ENCODE measurements around the gene CAPN2. TPM values are rescaled to one million over a fixed set of nuclear protein-coding genes. Genes with fewer than 3 reads are reported as not detected.
A peak's percentile ranks its signal among the peaks of the same experiment; 100 is the strongest.

CAPN2 gene
- total RNA-seq, 1 experiment from 2014 or later, result 459 TPM

DNA sequence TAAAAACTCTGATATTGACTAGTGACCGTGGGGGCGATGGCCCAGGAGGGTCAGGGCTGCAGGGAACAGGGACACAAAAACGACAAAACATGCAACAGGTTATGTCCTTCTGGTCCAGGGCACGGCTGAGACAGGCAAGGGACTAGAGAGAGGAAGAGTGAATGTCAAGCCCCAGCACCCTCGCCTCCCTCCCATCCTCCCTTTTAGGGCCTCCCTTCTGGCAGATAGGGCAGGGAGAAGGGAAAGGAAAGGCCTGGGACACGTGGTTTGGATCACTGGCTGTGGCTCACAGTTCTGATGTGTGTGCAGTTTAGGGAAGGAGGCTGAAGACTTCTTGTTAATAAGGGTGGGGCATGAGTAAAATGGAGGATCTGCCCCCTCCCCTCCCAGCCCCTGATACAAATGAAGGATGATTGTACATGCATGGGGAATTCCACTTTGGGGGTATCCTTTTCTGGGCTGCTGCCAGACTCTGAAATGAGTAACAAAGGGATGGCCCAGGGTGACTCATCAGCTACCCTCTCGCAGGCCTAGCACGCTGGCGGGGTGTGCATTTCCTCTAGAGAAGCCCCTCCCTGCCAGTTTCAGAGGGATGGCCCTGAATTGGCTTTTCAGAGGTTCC is 14.2 kb downstream of the CAPN2 start:
- no TSS peak for BruUV-seq (replicated peaks)
- Histone ChIP-seq H3F3A (ENCODE audit: insufficient read depth, low read depth) (peaks cover 45% of the 10 kb centered on the region), H2AFZ (no peak overlapping the region), H4K20me1 (ENCODE audit: insufficient read depth) (peaks cover 31% of the 10 kb centered on the region), H3K4me2 (peak overlapping the region; percentile 64), H3K27me3 (ENCODE audit: insufficient read depth, low read depth) (no peaks in the 10 kb centered on the region), H3K4me1 (replicated peaks; ENCODE audit: insufficient read depth) (peaks cover 62% of the 10 kb centered on the region), H3K79me2 (ENCODE audit: low read depth) (peaks cover 99% of the 10 kb centered on the region), H3K9me3 (ENCODE audit: insufficient read depth, low read depth) (no peaks in the 10 kb centered on the region), H3K36me3 (ENCODE audit: low read depth) (peaks cover 56% of the 10 kb centered on the region), H3K4me3 (no peak overlapping the region), H3K9me2 (ENCODE audit: insufficient read depth) (no peaks in the 10 kb centered on the region), H3K27ac (peak overlapping the region; percentile 55)
- DNase-seq, result peak; percentile 79 to 88
- ChIA-PET POLR2A (ENCODE audit: unreplicated experiment) (interaction anchor here (0.7 to 1.2 kb wide), 2 partner anchors 11 to 25 kb away, joined by 4 to 5 read pairs; no protein-coding TSS in a partner anchor), CTCF (interaction anchor here (1.3 kb wide), 1 partner anchor 13 kb away, joined by 13 read pairs; no protein-coding TSS in a partner anchor)
- intact Hi-C loops (cut with micrococcal nuclease; ENCODE audit: unreplicated experiment), result loop anchor here (2.0 kb wide), 1 partner anchor 26 kb away; no protein-coding TSS in a partner anchor
- TF ChIP-seq, protein P1, sequence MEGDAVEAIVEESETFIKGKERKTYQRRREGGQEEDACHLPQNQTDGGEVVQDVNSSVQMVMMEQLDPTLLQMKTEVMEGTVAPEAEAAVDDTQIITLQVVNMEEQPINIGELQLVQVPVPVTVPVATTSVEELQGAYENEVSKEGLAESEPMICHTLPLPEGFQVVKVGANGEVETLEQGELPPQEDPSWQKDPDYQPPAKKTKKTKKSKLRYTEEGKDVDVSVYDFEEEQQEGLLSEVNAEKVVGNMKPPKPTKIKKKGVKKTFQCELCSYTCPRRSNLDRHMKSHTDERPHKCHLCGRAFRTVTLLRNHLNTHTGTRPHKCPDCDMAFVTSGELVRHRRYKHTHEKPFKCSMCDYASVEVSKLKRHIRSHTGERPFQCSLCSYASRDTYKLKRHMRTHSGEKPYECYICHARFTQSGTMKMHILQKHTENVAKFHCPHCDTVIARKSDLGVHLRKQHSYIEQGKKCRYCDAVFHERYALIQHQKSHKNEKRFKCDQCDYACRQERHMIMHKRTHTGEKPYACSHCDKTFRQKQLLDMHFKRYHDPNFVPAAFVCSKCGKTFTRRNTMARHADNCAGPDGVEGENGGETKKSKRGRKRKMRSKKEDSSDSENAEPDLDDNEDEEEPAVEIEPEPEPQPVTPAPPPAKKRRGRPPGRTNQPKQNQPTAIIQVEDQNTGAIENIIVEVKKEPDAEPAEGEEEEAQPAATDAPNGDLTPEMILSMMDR (conservative IDR thresholded peaks at IDR 0.05), result no peak
- TF ChIP-seq EZH2 (IDR thresholded peaks at IDR 0.05; ENCODE audit: low read depth), result no peak

DNA sequence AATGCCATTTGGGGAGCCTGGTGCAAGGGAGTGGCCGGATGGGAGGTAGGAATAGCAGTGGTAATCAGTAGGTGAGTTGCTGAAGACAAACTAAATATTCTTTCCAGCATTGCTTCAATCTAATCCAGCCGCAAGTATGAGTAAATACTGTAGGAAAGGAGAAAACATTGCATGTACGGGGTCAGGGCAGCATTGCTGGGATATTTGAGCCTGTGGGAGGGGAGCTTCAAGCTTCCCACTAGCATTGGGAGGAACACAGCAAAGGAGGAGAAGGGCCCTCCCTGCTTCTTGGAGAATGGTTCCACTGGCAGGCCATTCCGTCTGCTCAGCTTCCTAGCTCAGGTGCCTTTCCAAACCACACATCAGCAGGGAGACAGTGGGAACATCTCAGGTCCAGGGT is 15.2 kb downstream of the CAPN2 start:
- Histone ChIP-seq H3K9me3 (ENCODE audit: insufficient read depth, low read depth) (no peaks in the 10 kb centered on the region), H3K79me2 (ENCODE audit: low read depth) (peaks cover 100% of the 10 kb centered on the region), H2AFZ (no peak overlapping the region), H3F3A (ENCODE audit: insufficient read depth, low read depth) (peaks cover 44% of the 10 kb centered on the region), H3K4me1 (replicated peaks; ENCODE audit: insufficient read depth) (peaks cover 61% of the 10 kb centered on the region), H3K9me2 (ENCODE audit: insufficient read depth) (no peaks in the 10 kb centered on the region), H3K4me3 (no peak overlapping the region), H3K4me2 (no peak overlapping the region), H3K27me3 (ENCODE audit: insufficient read depth, low read depth) (no peaks in the 10 kb centered on the region), H3K36me3 (ENCODE audit: low read depth) (peaks cover 52% of the 10 kb centered on the region), H4K20me1 (ENCODE audit: insufficient read depth) (peaks cover 35% of the 10 kb centered on the region), H3K27ac (no peak overlapping the region)
- BruUV-seq (replicated peaks), result no TSS peak
- intact Hi-C loops (cut with micrococcal nuclease; ENCODE audit: unreplicated experiment), result loop anchor here (2.0 kb wide), 1 partner anchor 27 kb away; no protein-coding TSS in a partner anchor
- ChIA-PET POLR2A (ENCODE audit: unreplicated experiment) (interaction anchor here (0.6 kb wide), 3 partner anchors 32 to 604 kb away, joined by 3 to 5 read pairs (median 5); no protein-coding TSS in a partner anchor), CTCF (interaction anchor here (0.5 kb wide), 1 partner anchor 12 kb away, joined by 4 read pairs; no protein-coding TSS in a partner anchor)
- no peak for TF ChIP-seq EZH2 (IDR thresholded peaks at IDR 0.05; ENCODE audit: low read depth)
- TF ChIP-seq, protein P1 (conservative IDR thresholded peaks at IDR 0.05), result no peak
- no peak for DNase-seq

DNA sequence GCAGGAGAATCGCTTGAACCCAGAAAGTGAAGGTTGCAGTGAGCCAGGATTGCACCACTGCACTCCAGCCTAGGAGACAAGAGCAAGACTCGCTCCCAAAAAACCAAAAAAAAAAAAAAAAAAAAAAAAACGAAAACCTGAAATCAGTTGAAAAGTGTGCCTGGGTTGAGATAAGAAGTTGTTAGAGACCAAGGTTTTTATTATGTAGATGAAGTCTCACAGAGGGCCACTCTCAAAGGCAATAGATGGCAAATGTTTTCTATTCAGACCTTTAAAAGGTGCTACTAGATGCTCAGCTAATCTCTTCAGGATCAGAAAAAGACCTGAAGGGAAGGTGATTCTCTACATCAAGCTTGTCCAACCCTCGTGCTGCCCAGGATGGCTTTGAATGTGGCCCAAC is 17.6 kb downstream of the CAPN2 start:
- peaks cover 42% of the 10 kb centered on the region for H3K36me3 ChIP-seq (ENCODE audit: low read depth)
- TF ChIP-seq, protein P1 (conservative IDR thresholded peaks at IDR 0.05), result no peak
- no peak for TF ChIP-seq EZH2 (IDR thresholded peaks at IDR 0.05; ENCODE audit: low read depth)
- no peak overlapping the region for H3K4me3 ChIP-seq
- CTCF ChIA-PET, result interaction anchor here (0.6 to 0.7 kb wide), 2 partner anchors 31 to 86 kb away, joined by 4 to 10 read pairs; no protein-coding TSS in a partner anchor
- BruUV-seq (replicated peaks), result no TSS peak
- H2AFZ ChIP-seq, result no peak overlapping the region
- H3F3A ChIP-seq (ENCODE audit: insufficient read depth, low read depth), result peaks cover 40% of the 10 kb centered on the region
- H3K27me3 ChIP-seq (ENCODE audit: insufficient read depth, low read depth), result no peaks in the 10 kb centered on the region
- no peak for DNase-seq
- H3K4me1 ChIP-seq (replicated peaks; ENCODE audit: insufficient read depth), result peaks cover 45% of the 10 kb centered on the region
- H3K79me2 ChIP-seq (ENCODE audit: low read depth), result peaks cover 99% of the 10 kb centered on the region
- no peaks in the 10 kb centered on the region for H3K9me2 ChIP-seq (ENCODE audit: insufficient read depth)
- no peaks in the 10 kb centered on the region for H3K9me3 ChIP-seq (ENCODE audit: insufficient read depth, low read depth)
- H3K4me2 ChIP-seq, result no peak overlapping the region
- H4K20me1 ChIP-seq (ENCODE audit: insufficient read depth), result peaks cover 43% of the 10 kb centered on the region
- intact Hi-C loops (cut with micrococcal nuclease; ENCODE audit: unreplicated experiment), result no loop called here
- no peak overlapping the region for H3K27ac ChIP-seq
- POLR2A ChIA-PET (ENCODE audit: unreplicated experiment), result no interaction called here
